HuH-7 (cell line): ENCODE results near the gene SLC11A2.
"Not testable (repeated sequence)": the region's sequence is repeated elsewhere in the genome, so short reads cannot be mapped to it uniquely, and the experiment has no call there.

Experiments
- DNase-seq: peaks from one replicate; pipeline ENCODE4 v3.0.0; 2011; ENCODE audit warnings: low spot score

Gene SLC11A2

DNA sequence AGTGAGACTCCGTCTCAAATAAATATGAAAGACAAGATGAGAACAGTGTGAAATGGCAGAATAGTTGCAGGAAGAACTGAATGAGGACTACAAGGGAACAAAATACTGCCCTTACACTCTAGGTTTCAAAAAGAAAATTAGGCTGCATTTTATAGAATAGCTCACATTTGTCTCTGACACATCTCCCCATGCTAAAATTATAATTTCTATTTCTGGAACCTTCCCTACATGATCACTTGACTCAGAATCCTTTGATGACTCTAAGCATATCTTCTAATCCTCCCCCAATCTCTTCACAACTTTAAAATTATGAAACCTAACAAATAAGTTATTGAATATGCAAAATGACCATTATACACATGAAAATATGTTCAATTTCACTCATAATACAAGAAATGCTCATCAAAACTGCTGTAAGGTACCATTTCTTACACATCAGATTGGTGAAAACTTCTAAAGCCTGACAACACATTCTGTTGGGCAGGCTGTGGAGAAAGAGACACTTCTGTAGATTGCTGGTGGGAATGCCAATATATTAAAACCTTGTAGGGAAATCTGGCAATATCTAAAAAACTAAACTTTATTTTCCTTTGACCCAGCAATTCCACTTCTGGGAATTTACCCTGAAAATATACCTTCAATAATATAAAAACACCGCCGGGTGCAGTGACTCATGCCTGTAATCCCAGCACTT lies 78.1 kb downstream of the SLC11A2 start:
- no peak for DNase-seq

DNA sequence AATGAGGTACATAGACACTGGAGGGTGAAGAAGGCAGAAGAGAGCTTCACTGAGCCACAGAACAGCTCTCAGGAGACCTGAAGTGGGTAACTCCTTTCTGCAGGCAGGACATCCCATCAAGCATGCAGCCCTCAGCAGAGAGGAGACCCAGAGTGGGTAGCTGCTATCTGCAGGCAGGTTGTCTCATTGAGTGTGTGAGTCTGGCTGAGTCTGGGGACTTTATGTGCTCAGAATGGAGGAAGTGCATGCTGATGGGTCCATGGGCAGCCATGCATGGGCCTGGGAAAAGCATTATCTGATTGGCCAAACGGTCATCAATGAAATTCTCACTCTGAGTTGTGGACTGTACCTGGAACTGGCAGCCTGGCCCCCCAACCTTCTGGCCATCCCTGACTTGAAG lies 88.5 kb downstream of the SLC11A2 start:
- no peak for DNase-seq

DNA sequence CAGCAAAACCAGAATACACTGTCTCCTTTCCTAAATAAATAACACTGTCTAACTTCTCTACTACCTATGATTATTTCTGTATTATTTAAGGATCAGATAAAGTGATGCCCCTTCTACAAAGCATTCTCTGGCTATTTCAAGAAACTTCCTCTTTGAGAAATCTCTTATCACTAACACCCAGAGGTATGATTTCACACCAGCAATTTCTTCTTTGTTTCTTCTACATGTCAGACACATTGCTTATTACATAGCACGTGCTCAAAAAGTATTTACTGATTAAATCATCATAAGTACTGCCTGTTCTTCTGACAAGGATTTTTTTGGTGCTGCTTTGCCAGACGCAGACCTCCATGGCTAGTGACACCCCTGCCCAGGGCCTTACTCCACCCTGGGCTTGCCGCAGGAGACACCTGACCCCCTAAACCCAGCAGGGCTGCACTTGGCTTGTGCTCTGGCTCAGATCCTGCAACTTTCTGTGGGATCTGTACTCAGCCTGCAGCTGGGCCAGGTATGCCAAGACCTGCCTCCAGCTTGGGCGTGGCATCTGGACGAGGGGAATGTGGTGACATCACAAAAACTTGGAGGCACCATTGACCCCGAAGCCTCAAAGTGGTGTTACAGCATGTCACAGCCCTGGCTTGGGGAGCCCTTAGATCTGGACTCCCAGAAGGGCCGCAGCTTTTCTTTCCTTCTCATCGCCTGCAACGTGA lies 89.2 kb downstream of the SLC11A2 start:
- DNase-seq: no peak

GRCh38 chr12:50934981-50935807 lies 91.0 kb downstream of the SLC11A2 start:
- no peak for DNase-seq

- DNase-seq: no peak
These were observed 91.8 kb downstream of the SLC11A2 start for GRCh38 chr12:50934371-50934851.

GRCh38 chr12:50933459-50934124 lies 92.6 kb downstream of the SLC11A2 start:
- DNase-seq: no peak

DNA sequence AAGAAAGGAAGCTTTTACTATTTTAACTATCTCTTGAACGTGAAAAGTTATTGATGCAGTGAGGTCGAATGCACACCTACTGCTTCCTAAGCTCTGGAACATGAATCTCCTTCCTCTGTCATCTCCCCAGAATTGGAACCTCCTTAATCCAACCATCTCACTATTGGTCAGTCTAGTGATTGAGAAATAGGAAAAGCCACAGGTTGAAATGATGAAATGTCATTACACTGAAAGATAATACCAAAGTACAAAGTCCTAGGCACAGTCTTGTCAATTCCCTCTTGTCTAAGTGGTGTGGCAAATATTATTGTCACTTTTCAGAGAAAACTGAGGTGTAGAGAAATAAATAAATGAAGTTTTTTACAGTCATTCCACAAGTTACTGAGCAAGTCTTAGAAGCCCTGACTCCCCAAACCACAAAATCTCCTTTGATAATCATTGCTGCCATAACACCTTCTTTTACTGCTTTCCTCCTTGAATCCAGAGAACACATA lies 93.3 kb downstream of the SLC11A2 start:
- DNase-seq: no peak

GRCh38 chr12:50930477-50930876 lies 95.7 kb downstream of the SLC11A2 start:
- DNase-seq: not testable (repeated sequence)

GRCh38 chr12:50929831-50930230 lies 96.4 kb downstream of the SLC11A2 start:
- DNase-seq: no peak
